ENCODE measurements around the gene IFI6.
A peak's percentile ranks its signal among the peaks of the same experiment; 100 is the strongest.

Gene IFI6

GRCh38 chr1:27669876-27670275 is 2.1 kb downstream of the IFI6 start:
- DNase-seq, result no peak

- DNase-seq, result peak; percentile 2
Measured at GRCh38 chr1:27668808-27669723, 2.9 kb downstream of the IFI6 start.

- no peak for DNase-seq
Measured at GRCh38 chr1:27668121-27668807, 3.7 kb downstream of the IFI6 start.

- DNase-seq, result no peak
Measured at GRCh38 chr1:27666791-27667254, 5.2 kb downstream of the IFI6 start.

- no peak for DNase-seq
Measured at GRCh38 chr1:27666294-27666693, 5.7 kb downstream of the IFI6 start.

- no peak for DNase-seq
Measured at GRCh38 chr1:27665016-27665651, 6.9 kb downstream of the IFI6 start.

GRCh38 chr1:27664291-27664690 is 7.7 kb downstream of the IFI6 start:
- DNase-seq, result no peak

- DNase-seq, result peak; percentile 59
Measured at GRCh38 chr1:27662707-27663393, 9.1 kb downstream of the IFI6 start.

- DNase-seq, result no peak
Measured at GRCh38 chr1:27662261-27662660, 9.7 kb downstream of the IFI6 start.

- DNase-seq, result no peak
Measured at GRCh38 chr1:27661412-27662075, 10.4 kb downstream of the IFI6 start.

- DNase-seq, result no peak
Measured at GRCh38 chr1:27660300-27660835, 11.6 kb downstream of the IFI6 start.

GRCh38 chr1:27659497-27660299 is 12.3 kb downstream of the IFI6 start:
- peak; percentile 61 for DNase-seq

- peak; percentile 42 for DNase-seq
Measured at GRCh38 chr1:27658951-27659496, 13.0 kb downstream of the IFI6 start.

- DNase-seq, result no peak
Measured at GRCh38 chr1:27656157-27656893, 15.7 kb downstream of the IFI6 start.

- DNase-seq, result no peak
Measured at GRCh38 chr1:27655151-27655937, 16.6 kb downstream of the IFI6 start.

GRCh38 chr1:27652111-27652864 is 19.7 kb downstream of the IFI6 start:
- DNase-seq, result no peak

- DNase-seq, result peak; percentile 57
Measured at GRCh38 chr1:27650539-27651175, 21.3 kb downstream of the IFI6 start.

- DNase-seq, result no peak
Measured at GRCh38 chr1:27650171-27650538, 21.8 kb downstream of the IFI6 start.
